Gastroesophageal sphincter (tissue), 4 donors: ENCODE measurements around the gene CSMD2. TPM values are rescaled to one million over a fixed set of nuclear protein-coding genes. Genes with fewer than 3 reads are reported as not detected.

ENCODE experiments used
- ATAC-seq: fragments of 150-250 bp; one replicate; pipeline ENCODE4 v1.9.1; 2016; ENCODE audit warnings: mild to moderate bottlenecking, moderate library complexity
- H3K27ac ChIP-seq, 4 donors: fragments of 200-600 bp; sonication (generic) in 3 of 4; 1 replicate in 3 of 4; 2 replicates in 1 of 4; pipeline ENCODE4 v1.5.1; 2016 to 2019
- H3K27me3 ChIP-seq: fragments of 200-600 bp; sonication (generic); one replicate; pipeline ENCODE4 v1.5.1; 2019
- H3K36me3 ChIP-seq, 2 donors: fragments of 200-600 bp; sonication (generic); one replicate each; pipeline ENCODE4 v1.5.1; 2019; ENCODE audit warnings: control low read depth in 1 of 2
- H3K4me1 ChIP-seq, 3 donors: fragments of 200-600 bp; sonication (generic); 1 replicate in 2 of 3; 2 replicates in 1 of 3; pipeline ENCODE4 v1.5.1; 2016 to 2019; ENCODE audit warnings: control low read depth in 2 of 3
- H3K4me3 ChIP-seq, 2 donors: fragments of 200-600 bp; sonication (generic); one replicate each; pipeline ENCODE4 v1.5.1; 2019; ENCODE audit warnings: mild to moderate bottlenecking in 1 of 2, moderate library complexity in 1 of 2
- H3K9me3 ChIP-seq, 3 donors: fragments of 200-600 bp; sonication (generic); one replicate each; pipeline ENCODE4 v1.5.1; 2017 to 2019; ENCODE audit warnings: control low read depth in 2 of 3
- EP300 ChIP-seq: sonication (generic); formaldehyde crosslinking; IDR thresholded peaks from one replicate; pipeline ENCODE4 v1.6.1; 2017; ENCODE audit warnings: antibody characterized with exemption, mild to moderate bottlenecking
- POLR2A ChIP-seq, 2 donors: fragments of 450-650 bp; IDR thresholded peaks; one replicate each; pipeline ENCODE4 v1.6.1; 2017; ENCODE audit warnings: antibody characterized with exemption in 2 of 2, mild to moderate bottlenecking in 2 of 2, moderate library complexity in 1 of 2
- POLR2AphosphoS5 ChIP-seq: sonication (generic); formaldehyde crosslinking; IDR thresholded peaks from one replicate; pipeline ENCODE4 v1.6.1; 2017; ENCODE audit warnings: antibody characterized with exemption
- WGBS, 2 donors: methylation state at CpG; one replicate each; pipeline ENCODE4 v1.1.5; 2018; ENCODE audit warnings: low coverage in 1 of 2; 5-methylcytosine and 5-hydroxymethylcytosine counted together
- total RNA-seq, 4 donors: library from RNA; depleted of rRNA; stranded (reverse); fragments of >200 nt; gene quantifications; one replicate each; pipeline ENCODE4 v1.1.0, GENCODE V29; 2016
- TF ChIP-seq, protein P1 (sequence below), 4 experiments: fragments of 200-600 bp in 2 of 4; fragments of 450-650 bp in 2 of 4; sonication (generic) in 1 of 4; IDR thresholded peaks; one replicate each; pipeline ENCODE4 v1.5.1; 2017 to 2019; ENCODE audit warnings: antibody characterized with exemption in 4 of 4, mild to moderate bottlenecking in 2 of 4, moderate library complexity in 2 of 4

The CSMD2 gene
- total RNA-seq, 4 donors from 2014 or later, result 0.22 to 2.5 (median 0.37) TPM

DNA sequence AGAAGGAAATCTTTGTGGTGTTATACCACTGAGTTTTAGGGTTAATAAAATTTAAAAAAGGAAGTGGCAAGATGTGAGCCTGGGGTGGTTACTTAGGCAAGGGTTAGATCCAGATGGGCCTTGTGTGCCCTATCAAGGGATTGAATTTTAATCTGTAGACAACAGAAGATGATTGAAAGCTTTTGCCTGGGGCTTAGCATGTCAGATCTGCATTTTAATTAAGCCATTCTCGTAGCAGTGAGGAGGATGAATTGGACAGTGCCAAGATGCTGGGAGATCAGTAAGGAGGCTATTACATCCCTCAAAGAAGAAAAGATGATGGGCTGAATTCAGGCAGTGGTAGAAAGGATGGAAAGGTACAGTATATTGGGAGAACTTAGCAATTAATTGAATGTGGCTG is 258.9 kb downstream of the CSMD2 start:
- no peak for ATAC-seq
- 46 to 60% methylated on average over 1 of the region's 1 CpG for WGBS, 2 donors
- TF ChIP-seq EP300 (no peak), POLR2A (IDR thresholded peaks at IDR 0.05) (no peak)
- H3K9me3 ChIP-seq, result no peaks in the 10 kb centered on the region
- no peak overlapping the region for H3K4me3 ChIP-seq
- no peak overlapping the region for H3K27ac ChIP-seq
- H3K36me3 ChIP-seq, result no peaks in the 10 kb centered on the region
- H3K27me3 ChIP-seq, result peaks cover 27% of the 10 kb centered on the region
- no peaks in the 10 kb centered on the region for H3K4me1 ChIP-seq

DNA sequence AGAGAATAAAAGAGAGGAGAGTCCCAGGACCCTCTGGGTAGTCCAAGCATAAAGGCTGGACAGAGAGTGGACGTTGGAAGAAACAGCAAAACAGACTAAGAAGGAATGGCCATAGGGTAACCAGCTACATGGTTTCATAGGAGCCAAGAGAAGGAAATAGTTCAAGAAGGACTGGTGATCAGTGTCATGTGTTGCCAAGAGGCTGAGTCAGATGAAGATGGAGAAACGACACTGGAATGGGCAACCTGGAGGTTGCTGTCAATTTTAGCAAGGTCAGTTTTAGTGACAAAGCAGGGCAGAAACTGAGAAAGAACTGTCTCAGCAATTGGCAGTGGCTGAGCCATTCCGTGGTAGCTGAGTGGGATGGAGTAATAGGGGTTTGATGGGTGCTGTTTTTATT is 259.8 kb downstream of the CSMD2 start:
- Histone ChIP-seq H3K9me3 (no peaks in the 10 kb centered on the region), H3K36me3 (no peaks in the 10 kb centered on the region), H3K4me1 (no peaks in the 10 kb centered on the region), H3K27me3 (peaks cover 22% of the 10 kb centered on the region), H3K4me3 (no peak overlapping the region), H3K27ac (no peak overlapping the region)
- WGBS, 2 donors, result 51 to 58% methylated on average over 3 of the region's 3 CpGs
- TF ChIP-seq EP300 (no peak), POLR2A (IDR thresholded peaks at IDR 0.05) (no peak), POLR2AphosphoS5 (no peak)
- TF ChIP-seq, protein P1, sequence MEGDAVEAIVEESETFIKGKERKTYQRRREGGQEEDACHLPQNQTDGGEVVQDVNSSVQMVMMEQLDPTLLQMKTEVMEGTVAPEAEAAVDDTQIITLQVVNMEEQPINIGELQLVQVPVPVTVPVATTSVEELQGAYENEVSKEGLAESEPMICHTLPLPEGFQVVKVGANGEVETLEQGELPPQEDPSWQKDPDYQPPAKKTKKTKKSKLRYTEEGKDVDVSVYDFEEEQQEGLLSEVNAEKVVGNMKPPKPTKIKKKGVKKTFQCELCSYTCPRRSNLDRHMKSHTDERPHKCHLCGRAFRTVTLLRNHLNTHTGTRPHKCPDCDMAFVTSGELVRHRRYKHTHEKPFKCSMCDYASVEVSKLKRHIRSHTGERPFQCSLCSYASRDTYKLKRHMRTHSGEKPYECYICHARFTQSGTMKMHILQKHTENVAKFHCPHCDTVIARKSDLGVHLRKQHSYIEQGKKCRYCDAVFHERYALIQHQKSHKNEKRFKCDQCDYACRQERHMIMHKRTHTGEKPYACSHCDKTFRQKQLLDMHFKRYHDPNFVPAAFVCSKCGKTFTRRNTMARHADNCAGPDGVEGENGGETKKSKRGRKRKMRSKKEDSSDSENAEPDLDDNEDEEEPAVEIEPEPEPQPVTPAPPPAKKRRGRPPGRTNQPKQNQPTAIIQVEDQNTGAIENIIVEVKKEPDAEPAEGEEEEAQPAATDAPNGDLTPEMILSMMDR (IDR thresholded peaks at IDR 0.05), result no peak
- no peak for ATAC-seq

- TF ChIP-seq POLR2A (IDR thresholded peaks at IDR 0.05) (no peak), POLR2AphosphoS5 (no peak), EP300 (no peak)
- TF ChIP-seq, protein P1 (IDR thresholded peaks at IDR 0.05), result no peak
- no peak for ATAC-seq
- Histone ChIP-seq H3K9me3 (no peaks in the 10 kb centered on the region), H3K4me3 (no peak overlapping the region), H3K27ac (no peak overlapping the region), H3K36me3 (no peaks in the 10 kb centered on the region), H3K4me1 (no peaks in the 10 kb centered on the region), H3K27me3 (peaks cover 19% of the 10 kb centered on the region)
- WGBS, 2 donors, result 22 to 26% methylated on average over 2 of the region's 2 CpGs
Observed at GRCh38 chr1:33903210-33903589, 261.8 kb downstream of the CSMD2 start.

GRCh38 chr1:33902486-33903209 is 262.4 kb downstream of the CSMD2 start:
- H3K4me1 ChIP-seq, result no peaks in the 10 kb centered on the region
- no peaks in the 10 kb centered on the region for H3K9me3 ChIP-seq
- no peak overlapping the region for H3K27ac ChIP-seq
- peaks cover 19% of the 10 kb centered on the region for H3K27me3 ChIP-seq
- H3K36me3 ChIP-seq, result no peaks in the 10 kb centered on the region
- WGBS, 2 donors, result 27 to 65% methylated on average over 3 of the region's 6 CpGs
- no peak for ATAC-seq
- H3K4me3 ChIP-seq, result no peak overlapping the region
- TF ChIP-seq, protein P1 (IDR thresholded peaks at IDR 0.05), result no peak
- TF ChIP-seq POLR2AphosphoS5 (no peak), EP300 (no peak), POLR2A (IDR thresholded peaks at IDR 0.05) (no peak)

- TF ChIP-seq POLR2AphosphoS5 (no peak), POLR2A (IDR thresholded peaks at IDR 0.05) (no peak), EP300 (no peak)
- TF ChIP-seq, protein P1 (IDR thresholded peaks at IDR 0.05), result no peak
- H3K9me3 ChIP-seq, result no peaks in the 10 kb centered on the region
- no peak overlapping the region for H3K27ac ChIP-seq
- H3K4me3 ChIP-seq, result no peak overlapping the region
- H3K36me3 ChIP-seq, result no peaks in the 10 kb centered on the region
- 50 to 59% methylated on average over 1 to 3 of the region's 3 CpGs for WGBS, 2 donors
- no peaks in the 10 kb centered on the region for H3K4me1 ChIP-seq
- ATAC-seq, result no peak
- H3K27me3 ChIP-seq, result peaks cover 15% of the 10 kb centered on the region
Observed at GRCh38 chr1:33899746-33900145, 265.3 kb downstream of the CSMD2 start.
